Sigmoid colon (tissue), 7 donors: ENCODE results near the gene FOXP1. TPM values are rescaled to one million over a fixed set of nuclear protein-coding genes. Genes with fewer than 3 reads are reported as not detected.

Experiments used
- DNase-seq: peaks from one replicate; pipeline ENCODE4 v3.0.0-alpha.2; 2019
- H3K27ac ChIP-seq, 4 donors: fragments of 200-600 bp; sonication (generic); one replicate each; pipeline ENCODE4 v1.5.1; 2016 to 2019; ENCODE audit warnings: mild to moderate bottlenecking in 1 of 4
- H3K27me3 ChIP-seq, 3 donors: fragments of 200-600 bp; sonication (generic); one replicate each; pipeline ENCODE4 v1.5.1; 2019; ENCODE audit warnings: mild to moderate bottlenecking in 1 of 3
- H3K36me3 ChIP-seq, 4 donors: fragments of 200-600 bp; sonication (generic); one replicate each; pipeline ENCODE4 v1.5.1; 2016 to 2019
- H3K4me1 ChIP-seq, 4 donors: fragments of 200-600 bp; sonication (generic); one replicate each; pipeline ENCODE4 v1.5.1; 2017 to 2019
- H3K4me3 ChIP-seq, 4 donors: fragments of 200-600 bp; sonication (generic); one replicate each; pipeline ENCODE4 v1.5.1; 2017 to 2019; ENCODE audit warnings: mild to moderate bottlenecking in 2 of 4, moderate library complexity in 1 of 4
- H3K9me3 ChIP-seq, 4 donors: fragments of 200-600 bp in 3 of 4; sonication (generic) in 3 of 4; one replicate each; pipeline versions ENCODE4 v1.5.1 to v1.6.1; 2013 to 2019
- EP300 ChIP-seq, 4 donors: sonication (generic); formaldehyde crosslinking; IDR thresholded peaks; one replicate each; pipeline ENCODE4 v1.6.1; 2017; ENCODE audit warnings: antibody characterized with exemption in 4 of 4
- POLR2A ChIP-seq, 2 donors: fragments of 450-650 bp; IDR thresholded peaks; one replicate each; pipeline ENCODE4 v1.6.1; 2016; ENCODE audit warnings: antibody characterized with exemption in 2 of 2, mild to moderate bottlenecking in 2 of 2, moderate library complexity in 2 of 2
- POLR2AphosphoS5 ChIP-seq, 4 donors: sonication (generic); formaldehyde crosslinking; IDR thresholded peaks; one replicate each; pipeline ENCODE4 v1.6.1; 2017; ENCODE audit warnings: antibody characterized with exemption in 4 of 4
- WGBS, 2 donors: extraction: QIAGEN DNeasy Blood & Tissue Kit; methylation state at CpG; one replicate each; pipeline ENCODE4 v1.1.7; 2013; 5-methylcytosine and 5-hydroxymethylcytosine counted together
- intact Hi-C: fragments of 100-400 bp; cut with DNase I; formaldehyde crosslinking; loops from one replicate; pipeline ENCODE4 v1.15.1; 2023
- polyA plus RNA-seq, 3 donors: library from polyadenylated mRNA; stranded (reverse); fragments of 200-250 nt; gene quantifications; one replicate each; pipeline ENCODE4 v1.2.3, GENCODE V29; 2013
- total RNA-seq, 4 donors: library from RNA; depleted of rRNA; stranded (reverse); fragments of >200 nt; gene quantifications; one replicate each; pipeline ENCODE4 v1.1.0, GENCODE V29; 2016
- TF ChIP-seq, protein P1 (sequence below), 4 experiments: fragments of 450-650 bp in 3 of 4; fragments of 200-600 bp in 1 of 4; IDR thresholded peaks; one replicate each; pipeline ENCODE4 v1.5.1; 2016 to 2019; ENCODE audit warnings: antibody characterized with exemption in 4 of 4, mild to moderate bottlenecking in 3 of 4, moderate library complexity in 2 of 4
- donor health status: healthy with polysubstance abuse.
- donor health status: Bipolar disorder and iron deficiency.
- donor health status: healthy.

The FOXP1 gene
- total and polyA plus RNA-seq, 7 donors = 13.8 to 232 (median 139) TPM

DNA sequence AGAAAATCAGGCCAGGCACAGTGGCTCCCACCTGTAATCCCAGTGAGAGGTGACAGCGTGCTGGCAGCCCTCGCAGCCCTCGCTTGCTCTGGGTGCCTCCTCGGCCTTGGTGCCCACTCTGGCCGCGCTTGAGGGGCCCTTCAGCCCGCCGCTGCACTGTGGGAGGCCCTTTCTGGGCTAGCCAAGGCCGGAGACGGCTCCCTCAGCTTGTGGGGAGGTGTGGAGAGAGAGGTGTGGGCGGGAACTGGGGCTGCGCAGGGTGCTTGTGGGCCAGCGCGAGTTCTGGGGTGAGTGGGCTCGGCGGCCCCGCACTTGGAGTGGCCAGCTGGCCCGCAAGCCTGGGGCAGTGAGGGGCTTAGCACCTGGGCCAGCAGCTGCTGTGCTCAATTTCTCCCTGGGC, 252.6 kb downstream of the FOXP1 start:
- 95 to 98% methylated on average over 18 of the region's 18 CpGs for WGBS, 2 donors
- TF ChIP-seq POLR2A (IDR thresholded peaks at IDR 0.05) (no peak), EP300 (IDR thresholded peaks at IDR 0.05) (no peak), POLR2AphosphoS5 (IDR thresholded peaks at IDR 0.05) (no peak)
- TF ChIP-seq, protein P1, sequence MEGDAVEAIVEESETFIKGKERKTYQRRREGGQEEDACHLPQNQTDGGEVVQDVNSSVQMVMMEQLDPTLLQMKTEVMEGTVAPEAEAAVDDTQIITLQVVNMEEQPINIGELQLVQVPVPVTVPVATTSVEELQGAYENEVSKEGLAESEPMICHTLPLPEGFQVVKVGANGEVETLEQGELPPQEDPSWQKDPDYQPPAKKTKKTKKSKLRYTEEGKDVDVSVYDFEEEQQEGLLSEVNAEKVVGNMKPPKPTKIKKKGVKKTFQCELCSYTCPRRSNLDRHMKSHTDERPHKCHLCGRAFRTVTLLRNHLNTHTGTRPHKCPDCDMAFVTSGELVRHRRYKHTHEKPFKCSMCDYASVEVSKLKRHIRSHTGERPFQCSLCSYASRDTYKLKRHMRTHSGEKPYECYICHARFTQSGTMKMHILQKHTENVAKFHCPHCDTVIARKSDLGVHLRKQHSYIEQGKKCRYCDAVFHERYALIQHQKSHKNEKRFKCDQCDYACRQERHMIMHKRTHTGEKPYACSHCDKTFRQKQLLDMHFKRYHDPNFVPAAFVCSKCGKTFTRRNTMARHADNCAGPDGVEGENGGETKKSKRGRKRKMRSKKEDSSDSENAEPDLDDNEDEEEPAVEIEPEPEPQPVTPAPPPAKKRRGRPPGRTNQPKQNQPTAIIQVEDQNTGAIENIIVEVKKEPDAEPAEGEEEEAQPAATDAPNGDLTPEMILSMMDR (IDR thresholded peaks at IDR 0.05) = no peak

DNA sequence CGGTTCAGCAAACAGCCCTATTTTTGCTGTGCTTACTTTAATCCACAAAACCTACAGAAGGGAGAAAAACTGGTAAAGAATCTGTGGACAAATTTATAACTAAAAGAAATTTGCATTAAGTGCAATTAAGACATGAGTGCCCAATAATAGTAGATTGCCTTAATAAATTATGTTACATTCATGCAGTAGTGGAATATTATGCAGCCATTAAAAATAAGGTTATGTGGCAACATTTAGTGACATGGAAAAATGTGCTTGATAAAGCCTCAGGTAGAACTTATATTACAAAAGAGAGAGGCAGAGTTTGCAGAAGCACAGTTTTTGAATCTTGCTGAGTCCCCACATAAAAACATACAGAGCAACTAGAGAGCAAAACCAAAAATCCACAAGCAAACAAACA, 253.0 kb downstream of the FOXP1 start:
- no peaks in the 10 kb centered on the region for H3K27me3 ChIP-seq
- H3K4me3 ChIP-seq = no peak overlapping the region
- intact Hi-C loops = no loop called here
- peaks cover 0 to 16% (median 14%) of the 10 kb centered on the region in 4 donors for H3K4me1 ChIP-seq
- TF ChIP-seq POLR2AphosphoS5 (IDR thresholded peaks at IDR 0.05) (no peak), POLR2A (IDR thresholded peaks at IDR 0.05) (no peak), EP300 (IDR thresholded peaks at IDR 0.05) (no peak)
- TF ChIP-seq, protein P1 (IDR thresholded peaks at IDR 0.05) = no peak
- no peaks in the 10 kb centered on the region for H3K9me3 ChIP-seq
- 97 to 100% methylated on average over 1 of the region's 1 CpG for WGBS, 2 donors
- H3K27ac ChIP-seq = no peak overlapping the region
- DNase-seq = no peak
- H3K36me3 ChIP-seq = no peaks in the 10 kb centered on the region

More for the DNA sequence above, 252.6 kb downstream of the FOXP1 start:
- no peaks in the 10 kb centered on the region for H3K36me3 ChIP-seq
- H3K27me3 ChIP-seq = no peaks in the 10 kb centered on the region
- H3K9me3 ChIP-seq = no peaks in the 10 kb centered on the region
- no peak for DNase-seq
- H3K4me3 ChIP-seq = no peak overlapping the region
- no peak overlapping the region for H3K27ac ChIP-seq
- intact Hi-C loops = no loop called here
- H3K4me1 ChIP-seq = peaks cover 0 to 12% (median 11%) of the 10 kb centered on the region in 4 donors

DNA sequence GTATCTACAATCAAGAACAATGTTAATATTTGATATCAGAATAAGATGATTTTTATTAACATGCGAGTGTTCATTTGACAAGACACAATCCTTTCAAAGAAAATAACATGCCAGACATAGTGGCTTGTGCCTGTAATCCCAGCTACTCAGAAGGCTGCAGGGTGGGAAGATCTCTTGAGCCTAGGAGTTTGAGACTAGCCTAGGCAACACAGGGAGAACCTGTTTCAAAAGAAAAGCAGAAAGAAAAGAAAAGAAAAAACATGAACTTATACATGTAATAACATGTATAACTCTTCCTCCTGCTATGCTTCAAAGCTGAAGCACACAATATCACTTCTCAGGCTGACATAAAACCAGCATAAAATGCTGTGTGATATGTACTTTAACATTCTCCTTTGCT, 253.7 kb downstream of the FOXP1 start:
- no peaks in the 10 kb centered on the region for H3K36me3 ChIP-seq
- peaks cover 0 to 21% (median 18%) of the 10 kb centered on the region in 4 donors for H3K4me1 ChIP-seq
- no peaks in the 10 kb centered on the region for H3K27me3 ChIP-seq
- no peak overlapping the region for H3K27ac ChIP-seq
- DNase-seq = no peak
- 97% methylated on average over 1 of the region's 1 CpG for WGBS, 2 donors
- H3K9me3 ChIP-seq = no peaks in the 10 kb centered on the region
- intact Hi-C loops = no loop called here
- no peak for TF ChIP-seq POLR2A (IDR thresholded peaks at IDR 0.05)
- TF ChIP-seq POLR2AphosphoS5 (IDR thresholded peaks at IDR 0.05) = no peak
- TF ChIP-seq, protein P1 (IDR thresholded peaks at IDR 0.05) = no peak
- no peak for TF ChIP-seq EP300 (IDR thresholded peaks at IDR 0.05)
- H3K4me3 ChIP-seq = no peak overlapping the region

DNA sequence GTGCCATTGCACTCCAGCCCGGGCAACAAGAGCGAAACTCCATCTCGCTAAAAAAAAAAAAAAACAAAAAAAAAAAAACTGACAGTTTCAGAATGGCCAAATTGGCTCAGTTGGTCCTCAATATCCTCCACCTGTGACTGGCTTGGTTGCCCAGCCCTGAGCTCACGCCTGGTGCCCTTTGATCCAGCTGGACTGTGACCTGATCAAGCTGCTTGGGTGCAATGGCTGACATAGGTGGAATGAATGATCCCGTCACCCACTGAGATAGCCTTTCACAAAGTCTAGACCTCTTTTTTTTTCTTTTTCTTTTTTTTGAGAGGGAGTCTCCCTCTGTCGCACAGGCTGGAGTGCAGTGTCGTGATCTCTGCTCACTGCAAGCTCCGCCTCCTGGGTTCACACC, 254.6 kb downstream of the FOXP1 start:
- 90 to 94% methylated on average over 8 of the region's 8 CpGs for WGBS, 2 donors
- DNase-seq = no peak
- H3K9me3 ChIP-seq = no peaks in the 10 kb centered on the region

More for the DNA sequence above, 254.6 kb downstream of the FOXP1 start:
- intact Hi-C loops = no loop called here
- H3K4me3 ChIP-seq = no peak overlapping the region
- peaks cover 0 to 21% (median 18%) of the 10 kb centered on the region in 4 donors for H3K4me1 ChIP-seq
- no peaks in the 10 kb centered on the region for H3K27me3 ChIP-seq
- no peaks in the 10 kb centered on the region for H3K36me3 ChIP-seq
- TF ChIP-seq POLR2AphosphoS5 (IDR thresholded peaks at IDR 0.05) = no peak
- TF ChIP-seq, protein P1 (IDR thresholded peaks at IDR 0.05) = no peak
- no peak for TF ChIP-seq EP300 (IDR thresholded peaks at IDR 0.05)
- TF ChIP-seq POLR2A (IDR thresholded peaks at IDR 0.05) = no peak
- no peak overlapping the region for H3K27ac ChIP-seq
